SW 1271 (cell line): ENCODE measurements around the gene OR51F2.
"Not testable (repeated sequence)": the region's sequence is repeated elsewhere in the genome, so short reads cannot be mapped to it uniquely, and the experiment has no call there.

ENCODE experiments used
- DNase-seq, 2 experiments: peaks; one replicate each; lab custom pipeline; 2025; lab: John Stamatoyannopoulos, UW

Gene OR51F2, protein sequence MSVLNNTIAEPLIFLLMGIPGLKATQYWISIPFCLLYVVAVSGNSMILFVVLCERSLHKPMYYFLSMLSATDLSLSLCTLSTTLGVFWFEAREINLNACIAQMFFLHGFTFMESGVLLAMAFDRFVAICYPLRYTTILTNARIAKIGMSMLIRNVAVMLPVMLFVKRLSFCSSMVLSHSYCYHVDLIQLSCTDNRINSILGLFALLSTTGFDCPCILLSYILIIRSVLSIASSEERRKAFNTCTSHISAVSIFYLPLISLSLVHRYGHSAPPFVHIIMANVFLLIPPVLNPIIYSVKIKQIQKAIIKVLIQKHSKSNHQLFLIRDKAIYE

DNA sequence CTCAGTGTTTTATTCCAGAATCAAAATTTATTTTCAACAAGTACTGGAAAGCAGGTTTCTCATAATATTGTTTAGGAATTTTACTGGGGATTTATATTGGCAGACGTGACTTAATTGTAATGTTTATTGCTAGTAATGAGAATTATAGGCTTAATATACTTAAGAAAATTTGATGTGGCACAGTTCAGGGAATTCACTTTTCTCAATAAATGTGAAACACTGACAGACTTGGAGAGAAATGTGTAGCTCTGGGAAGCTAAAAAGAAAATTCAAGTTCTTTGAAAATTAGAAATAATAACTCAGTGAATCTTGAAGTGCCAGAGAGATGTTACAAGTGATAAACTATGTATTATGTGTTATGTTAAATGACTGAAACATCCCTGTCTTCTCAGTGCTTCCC is at the start of gene OR51F2:
Gene OR51F2 (plus strand): TSS at position 301 of the 400 bp plus-strand sequence. CDS start 101 bp downstream, outside the sequence.
- DNase-seq = no peak

DNA sequence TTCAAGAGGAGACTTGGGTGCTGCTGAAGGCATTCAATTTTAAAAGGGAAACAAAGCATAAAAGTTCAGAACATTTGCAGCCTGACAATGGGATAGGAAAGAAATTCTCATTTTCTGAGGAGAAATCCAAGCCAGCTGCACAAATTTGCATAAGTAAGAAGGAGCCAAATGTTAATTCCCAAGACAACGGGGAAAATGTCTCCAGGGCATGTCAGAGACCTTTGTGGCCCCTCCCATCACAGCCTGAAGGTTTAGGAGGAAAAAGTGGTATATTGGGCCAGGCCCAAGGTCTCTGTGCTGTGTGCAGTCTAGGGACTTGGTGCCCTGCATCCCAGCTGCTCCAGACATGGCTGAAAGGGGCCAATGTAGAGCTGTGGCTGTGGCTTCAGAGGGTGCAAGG is 38.7 kb upstream of the OR51F2 start:
- no peak for DNase-seq

DNA sequence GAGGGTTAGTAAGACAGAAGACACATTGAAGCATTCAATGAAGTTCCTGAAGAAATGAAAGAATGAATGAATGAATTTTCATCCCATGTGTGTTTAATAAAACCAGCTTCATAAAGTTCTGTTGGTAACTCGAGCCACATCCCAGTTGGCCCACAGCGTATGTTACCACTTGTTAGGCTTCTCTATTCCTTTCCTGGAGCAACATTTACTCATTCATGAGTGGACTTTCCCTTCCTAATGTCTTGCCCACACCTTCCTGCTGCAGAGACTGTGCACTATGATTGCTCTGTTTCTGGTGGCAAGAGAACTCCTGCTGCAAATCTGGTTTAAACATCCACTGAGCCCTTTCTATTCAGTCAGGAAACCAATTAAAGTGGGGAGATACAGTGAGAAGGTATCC is 23.9 kb upstream of the OR51F2 start:
- no peak for DNase-seq

DNA sequence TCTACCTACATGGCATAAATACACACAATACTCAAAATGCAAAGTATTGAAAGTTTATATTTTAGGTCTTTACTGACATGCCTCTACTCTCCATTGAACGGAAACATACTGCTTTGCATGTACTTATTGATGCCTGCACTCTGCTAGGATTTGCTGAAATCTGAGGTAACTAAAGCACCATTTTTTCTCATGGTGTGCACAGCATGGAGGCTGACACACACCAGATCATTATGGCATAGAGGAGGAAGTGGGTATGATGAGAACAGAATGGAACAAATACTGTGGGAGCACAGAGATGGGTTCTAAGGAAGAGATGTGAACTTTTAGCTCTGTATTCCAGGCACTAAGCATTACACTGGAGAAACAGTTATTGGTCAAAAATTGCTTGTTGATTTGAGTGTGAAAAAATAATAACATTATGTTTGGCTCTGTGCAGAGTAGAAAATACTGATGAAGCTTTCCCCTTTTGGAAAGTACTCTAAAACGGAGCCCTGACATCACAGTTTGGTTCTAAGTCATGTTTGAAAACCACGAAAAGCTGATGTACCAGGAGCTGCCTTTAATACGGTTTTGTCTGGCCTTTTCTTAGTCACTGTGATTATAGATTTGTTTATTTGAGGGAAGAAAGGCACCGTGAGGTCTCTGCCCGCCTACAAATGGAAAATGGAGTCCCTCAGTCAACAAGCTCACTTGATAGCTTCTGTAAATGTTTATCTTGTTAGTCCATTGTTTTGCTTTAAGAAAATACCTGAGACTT is 22.5 kb upstream of the OR51F2 start:
- no peak for DNase-seq

DNA sequence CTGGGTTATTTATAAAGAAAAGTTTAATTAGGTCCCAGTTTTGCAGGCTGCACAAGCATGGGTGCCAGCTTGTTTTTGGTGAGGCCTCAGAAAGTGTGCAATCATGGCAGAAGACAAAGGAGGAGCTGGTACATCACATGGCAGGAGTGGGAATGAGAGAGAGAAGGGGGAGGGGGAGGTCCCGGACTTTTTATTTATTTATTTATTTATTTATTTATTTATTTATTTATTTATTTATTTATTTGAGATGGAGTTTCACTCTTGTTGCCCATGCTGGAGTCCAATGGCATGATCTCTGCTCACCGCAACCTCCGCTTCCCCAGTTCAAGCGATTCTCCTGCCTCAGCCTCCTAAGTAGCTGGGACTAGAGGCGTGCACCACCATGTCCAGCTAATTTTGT is 19.8 kb upstream of the OR51F2 start:
- not testable (repeated sequence) for DNase-seq

DNA sequence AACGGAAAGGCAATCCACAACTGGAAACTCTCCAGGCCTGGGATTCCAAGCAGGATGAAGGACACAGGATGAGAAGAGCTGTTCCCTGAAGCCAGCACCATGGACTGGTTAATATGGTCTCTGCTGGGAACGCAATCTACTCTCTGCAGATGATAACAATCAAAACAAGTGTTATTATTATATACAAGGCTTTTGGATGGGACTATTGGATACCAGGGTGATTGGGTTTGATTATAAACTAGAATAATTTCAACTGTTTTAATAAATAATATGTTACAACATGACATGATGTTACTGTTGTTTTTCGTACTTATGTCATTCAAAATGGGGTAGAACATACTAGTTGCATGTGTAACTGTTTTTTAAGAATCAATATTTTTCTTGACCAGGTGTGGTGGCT is 16.8 kb upstream of the OR51F2 start, which contains the start of gene OR52R1:
Gene OR52R1 (minus strand): TSS at position 101 of the 400 bp plus-strand sequence. CDS start 0 bp downstream, at position 101.
- no peak for DNase-seq

DNA sequence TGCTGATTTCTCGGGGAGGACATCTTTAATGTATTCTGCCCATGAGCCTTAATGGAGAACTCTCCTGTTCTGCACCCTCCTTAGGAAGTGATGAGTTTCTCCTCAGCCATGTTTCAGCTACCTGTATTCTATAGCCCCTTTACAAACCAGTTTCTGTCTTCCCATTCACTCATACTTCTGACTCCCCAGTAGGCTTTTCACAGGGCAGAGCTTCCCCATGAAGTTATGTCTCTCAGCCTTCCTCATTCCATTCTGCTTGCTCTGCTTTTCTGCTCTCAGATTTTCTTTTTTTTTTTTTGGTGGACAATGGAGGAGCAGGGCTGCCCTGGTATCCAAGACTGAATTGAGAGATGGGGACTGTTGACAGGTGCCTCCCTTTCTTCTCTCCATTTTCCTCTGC is 12.6 kb upstream of the OR51F2 start:
- DNase-seq = no peak

DNA sequence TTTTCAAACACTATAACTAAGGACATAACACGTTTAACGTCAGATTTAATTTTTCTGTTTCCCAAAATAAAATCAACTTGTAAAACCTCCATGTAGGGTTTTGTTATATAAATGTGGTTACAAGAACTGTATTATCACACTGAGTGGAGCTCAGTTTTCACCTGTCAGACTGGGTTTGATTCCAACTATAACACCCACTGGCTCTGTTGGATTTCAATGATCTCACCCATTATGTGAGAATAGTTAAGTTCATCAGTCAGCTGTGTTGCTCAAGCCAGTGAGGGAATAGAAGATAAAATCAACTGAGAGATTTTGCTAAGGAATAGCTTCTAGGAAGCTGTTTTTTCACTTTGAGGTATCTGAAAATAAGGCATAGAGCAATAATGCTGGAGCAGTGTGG is 11.9 kb upstream of the OR51F2 start:
- no peak for DNase-seq

DNA sequence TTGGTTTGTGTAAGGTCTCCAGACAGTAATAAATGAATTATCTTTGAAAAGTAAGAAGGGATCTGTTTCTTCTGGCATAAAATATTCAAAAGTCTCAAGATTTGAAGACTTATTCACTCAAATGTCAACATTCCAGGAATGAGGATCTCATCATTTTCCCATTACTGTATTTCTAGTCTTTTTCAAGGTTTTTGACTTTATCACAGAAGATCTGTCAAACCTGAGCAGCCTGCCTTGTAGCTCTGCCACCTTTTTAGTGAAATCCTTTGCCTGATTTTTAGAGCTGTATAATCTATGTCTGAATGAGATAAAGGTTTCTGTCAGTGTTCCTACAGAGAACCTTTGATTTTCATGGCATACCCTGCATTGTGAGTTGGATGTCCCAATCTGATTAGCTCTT is 4.0 kb downstream of the OR51F2 start:
- no peak for DNase-seq

DNA sequence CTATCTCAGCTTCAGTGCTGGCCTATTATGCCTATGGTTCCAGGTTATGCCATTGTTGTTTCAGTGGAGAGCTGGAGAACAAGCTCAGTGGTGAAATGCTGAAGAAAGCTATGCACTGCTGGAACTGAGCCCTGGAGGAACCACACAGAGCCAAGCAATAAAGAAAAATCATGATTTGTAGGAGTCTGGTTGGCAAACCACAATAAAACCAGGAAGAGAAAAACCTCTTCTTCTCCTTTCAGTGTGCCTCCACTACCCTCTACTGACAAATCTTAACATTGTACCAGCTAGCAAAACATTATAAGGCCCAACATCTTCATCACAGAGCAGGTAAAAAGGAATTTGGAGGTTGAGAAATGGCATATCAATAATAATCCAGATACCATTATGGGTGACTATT is 5.3 kb downstream of the OR51F2 start:
- no peak for DNase-seq

DNA sequence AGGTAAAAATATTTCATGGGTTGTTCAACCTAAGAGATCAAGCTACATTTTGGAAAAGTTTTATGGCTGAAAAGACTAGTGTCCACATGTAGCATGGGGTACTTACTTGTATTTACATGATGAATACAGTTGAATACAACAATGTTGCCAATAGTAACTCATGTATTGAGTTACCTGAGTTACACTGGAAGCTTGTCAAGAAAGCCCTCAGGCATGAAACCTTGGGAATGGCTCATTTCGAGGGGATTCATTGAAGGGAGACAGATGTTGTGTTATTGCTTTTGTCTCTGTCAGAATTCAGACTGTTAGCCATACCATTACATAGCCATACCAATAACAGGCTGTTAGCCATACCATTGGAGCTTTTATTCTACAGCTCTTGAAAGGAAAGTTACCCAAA is 9.2 kb downstream of the OR51F2 start:
- DNase-seq = no peak

DNA sequence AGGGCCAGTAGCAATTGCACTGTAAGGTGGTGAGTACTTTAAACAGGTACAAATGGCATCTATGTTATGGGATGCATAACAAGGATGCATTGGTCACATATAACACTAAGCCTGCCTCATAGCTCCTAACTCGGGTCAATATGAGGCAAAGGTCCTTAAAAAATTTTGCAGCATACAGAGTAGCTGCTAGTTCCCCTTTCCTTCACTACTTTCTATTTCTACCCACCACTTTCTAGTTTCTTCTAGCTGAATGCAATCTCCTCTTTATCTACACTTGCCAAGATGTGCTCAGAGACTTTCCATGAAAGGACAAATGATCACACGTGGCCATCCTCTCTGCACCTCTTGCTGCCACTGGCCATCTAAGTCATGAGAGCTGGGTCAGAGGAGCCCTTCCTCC is 9.8 kb downstream of the OR51F2 start:
- DNase-seq = no peak

DNA sequence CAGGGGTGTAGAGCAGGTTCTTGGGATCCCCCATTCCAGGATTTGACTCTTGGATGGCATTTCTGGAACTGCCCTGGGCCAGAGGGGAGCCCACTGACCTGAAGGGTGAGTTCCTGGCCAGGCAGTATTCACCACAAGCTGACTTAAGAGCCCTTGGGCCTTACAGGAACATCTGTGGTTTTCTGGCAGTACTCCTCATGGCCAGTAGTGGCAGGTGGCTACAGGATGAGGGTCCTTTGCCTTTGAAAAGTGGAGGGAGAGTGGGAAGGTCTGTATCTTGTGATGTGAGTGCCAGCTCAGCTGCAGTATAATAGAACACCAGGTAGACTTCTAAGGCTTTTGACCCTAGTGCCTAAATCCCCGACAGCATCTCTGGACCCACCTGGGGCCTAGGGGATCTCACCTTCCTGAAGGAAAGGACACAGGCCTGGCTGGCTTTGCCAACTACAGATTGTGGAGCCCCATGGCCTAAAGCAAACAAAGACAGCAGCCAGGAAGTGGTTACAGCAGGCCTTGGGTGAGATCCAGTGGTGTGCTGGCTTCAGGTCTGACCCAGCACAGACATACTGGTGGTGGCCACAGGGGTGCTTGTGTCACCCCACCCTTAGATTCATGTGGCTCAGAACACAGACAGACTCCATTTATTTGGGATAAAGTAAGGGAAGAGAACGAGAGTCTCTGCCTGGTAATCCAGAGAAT is 18.9 kb downstream of the OR51F2 start:
- no peak for DNase-seq

DNA sequence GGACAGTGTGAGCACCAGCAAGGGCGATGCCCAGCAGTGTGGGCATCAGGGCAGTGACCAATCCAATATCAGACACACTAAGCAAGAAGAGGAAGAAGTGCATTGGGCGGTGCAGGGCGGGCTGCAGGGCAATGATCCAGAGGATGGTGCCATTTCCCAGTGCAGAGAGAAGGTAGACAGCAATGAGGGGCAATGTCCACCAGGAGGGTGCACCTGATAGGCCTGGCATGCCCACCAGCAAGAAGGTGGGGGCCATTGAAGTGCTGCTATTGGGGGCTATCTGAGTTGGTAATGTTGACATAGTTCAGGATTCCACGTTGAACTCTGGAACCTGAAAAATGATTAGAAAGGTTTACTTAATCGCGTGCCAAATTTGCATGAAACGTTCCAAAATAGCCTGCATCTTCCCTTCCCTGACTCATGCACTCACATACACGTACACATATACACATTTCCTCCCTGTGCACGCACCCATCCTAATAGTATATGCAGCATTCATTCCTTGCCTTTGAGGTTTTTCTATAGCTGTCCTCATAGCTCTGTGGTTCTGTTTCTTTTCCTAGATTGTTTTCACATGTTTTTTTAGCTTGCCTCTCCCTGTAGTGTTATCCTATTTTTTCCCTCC is 27.9 kb downstream of the OR51F2 start, which contains the start of gene OR51S1:
Gene OR51S1 (minus strand): TSS at position 301 of the 625 bp plus-strand sequence. CDS start 0 bp downstream, at position 301.
- DNase-seq = no peak

DNA sequence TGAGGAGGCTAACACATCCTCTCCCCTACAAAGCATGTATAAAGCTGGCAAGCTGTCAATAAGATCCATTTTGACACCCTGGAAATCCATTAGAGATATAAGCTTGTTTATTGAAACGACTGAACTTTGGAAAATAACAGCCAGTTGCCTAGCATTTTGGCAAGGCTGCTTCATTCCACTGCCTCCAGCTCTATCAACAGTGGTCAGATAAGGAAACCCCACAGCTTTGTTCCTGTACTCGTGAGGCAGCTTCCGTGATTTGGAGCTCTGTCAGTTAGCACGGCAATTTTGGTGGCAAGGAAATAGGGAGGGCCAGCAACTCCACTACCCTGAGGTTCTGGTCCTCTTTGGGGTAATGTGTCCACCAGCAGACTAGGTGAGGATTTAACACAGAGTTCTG is 29.9 kb downstream of the OR51F2 start:
- no peak for DNase-seq

DNA sequence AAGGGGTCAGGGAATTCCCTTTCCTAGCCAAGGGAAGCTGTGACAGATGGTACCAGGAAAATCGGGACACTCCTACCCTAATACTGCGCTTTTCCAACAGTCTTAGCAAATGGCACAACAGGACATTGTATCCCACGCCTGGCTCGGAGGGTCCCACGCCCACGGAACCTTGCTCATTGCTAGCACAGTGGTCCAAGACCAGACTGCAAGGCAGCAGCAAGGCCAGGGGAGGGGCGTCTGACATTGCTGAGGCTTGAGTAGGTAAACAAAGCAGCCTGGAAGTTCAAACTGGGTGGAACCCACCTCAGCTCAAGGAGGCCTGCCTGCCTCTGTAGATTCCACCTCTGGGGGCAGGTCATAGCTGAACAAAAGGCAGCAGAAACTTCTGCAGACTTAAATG is 33.2 kb downstream of the OR51F2 start:
- not testable (repeated sequence) for DNase-seq

DNA sequence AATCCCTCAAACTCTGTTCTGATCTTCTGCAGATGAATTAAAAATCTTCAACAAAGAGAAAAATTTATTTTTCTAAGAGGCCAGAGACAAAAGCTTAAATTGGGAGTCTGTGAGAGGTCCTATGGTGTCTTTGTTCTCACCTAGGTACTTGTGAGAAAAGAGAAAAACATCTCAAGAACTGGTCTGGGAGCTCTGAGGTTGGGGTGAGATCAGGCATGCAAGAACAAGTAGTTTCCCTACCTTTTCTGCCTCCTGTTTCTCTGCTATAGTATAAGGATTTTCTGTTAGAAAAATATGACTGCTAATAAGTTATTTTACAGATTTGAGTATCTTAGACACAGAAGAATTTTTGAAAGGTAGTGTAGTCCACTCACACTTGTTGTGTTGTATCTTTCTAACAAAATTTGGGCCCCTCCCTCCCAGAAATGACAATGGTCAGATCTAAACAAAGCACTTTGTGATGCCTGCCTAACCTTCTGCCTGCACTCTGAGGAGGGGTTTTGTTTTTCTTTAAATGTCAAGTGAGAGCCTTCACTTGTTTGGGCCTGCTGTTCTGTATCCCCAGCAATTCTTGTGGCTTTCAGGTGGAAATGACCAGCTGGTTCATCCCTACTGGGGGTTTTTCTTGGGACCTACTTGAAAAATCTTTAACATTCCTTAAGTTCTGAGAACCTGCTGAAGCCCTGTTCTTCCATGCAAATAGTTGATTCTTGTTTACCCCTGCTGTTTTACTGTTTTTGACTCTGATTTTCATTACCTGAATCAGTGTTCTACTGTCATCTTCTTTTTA is 41.5 kb downstream of the OR51F2 start:
- DNase-seq = no peak

DNA sequence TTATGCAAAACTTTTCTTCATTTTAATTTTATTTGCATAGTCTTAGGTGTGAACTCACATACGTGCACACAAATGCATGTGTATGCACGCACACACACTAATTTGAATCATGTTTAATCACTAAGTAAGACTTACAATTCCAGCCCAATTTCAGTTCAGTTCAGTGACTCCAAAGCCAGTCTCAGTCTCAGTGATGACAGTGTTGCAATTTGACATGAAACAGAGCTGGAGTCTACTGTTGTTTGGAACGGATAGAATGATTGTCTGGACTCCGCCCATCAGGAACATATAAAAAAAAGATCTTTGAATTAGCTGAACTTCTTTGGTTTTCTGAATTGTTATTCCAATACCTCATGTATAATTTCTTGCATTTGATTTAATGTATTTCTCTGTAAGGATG is 42.8 kb downstream of the OR51F2 start:
- no peak for DNase-seq

DNA sequence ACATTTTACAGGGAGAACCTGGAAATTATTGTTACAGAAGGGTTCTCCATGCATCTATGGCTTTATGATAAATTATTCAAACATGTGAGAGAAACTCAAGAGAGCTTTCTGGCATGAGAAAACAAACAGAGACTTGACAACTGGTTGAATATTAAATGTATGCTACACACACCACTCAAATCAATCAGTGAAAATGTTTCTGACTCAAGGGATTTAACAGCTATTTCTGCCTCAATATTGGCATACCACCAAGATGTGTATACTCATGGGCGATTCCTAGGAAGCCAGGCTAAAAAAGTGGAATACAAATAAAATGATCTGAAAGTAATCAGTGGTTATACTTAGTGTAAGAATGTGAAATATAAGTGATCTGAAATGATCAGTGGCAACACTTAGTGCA is 44.7 kb downstream of the OR51F2 start:
- no peak for DNase-seq
